CMK (cell line): ENCODE data around the gene TAP1.
A peak's percentile ranks its signal among the peaks of the same experiment; 100 is the strongest.

Experiments
- DNase-seq: peaks from one replicate; pipeline ENCODE4 v3.0.0-alpha.2; 2010; ENCODE audit warnings: low read depth

Gene TAP1

GRCh38 chr6:32803416-32803815 is 50.1 kb downstream of the TAP1 start:
- no peak for DNase-seq

GRCh38 chr6:32799740-32800139 is 53.8 kb downstream of the TAP1 start:
- no peak for DNase-seq

- peak; percentile 9 for DNase-seq
These were observed 54.3 kb downstream of the TAP1 start for GRCh38 chr6:32799168-32799567.

- peak; percentile 37 for DNase-seq
These were observed 56.4 kb downstream of the TAP1 start for GRCh38 chr6:32796848-32797776.
